IPS-20b (cell line): ENCODE data around the gene RHOT2.
"Not testable (repeated sequence)": the region's sequence is repeated elsewhere in the genome, so short reads cannot be mapped to it uniquely, and the experiment has no call there.

Source experiments
- H3K27ac ChIP-seq: one replicate; pipeline ENCODE4 v1.5.1; 2013; ENCODE audit warnings: low read length
- H3K27me3 ChIP-seq: 2 replicates; pipeline ENCODE4 v1.6.1; 2013; ENCODE audit warnings: mild to moderate bottlenecking, low read length, inconsistent platforms; ENCODE audit not compliant: insufficient read depth
- H3K36me3 ChIP-seq: 2 replicates; pipeline ENCODE4 v1.6.1; 2013; ENCODE audit warnings: low read depth, mild to moderate bottlenecking, inconsistent platforms, low read length, moderate library complexity; ENCODE audit not compliant: insufficient read depth
- H3K4me1 ChIP-seq: 2 replicates; pipeline ENCODE4 v1.6.1; 2013; ENCODE audit warnings: mild to moderate bottlenecking, control low read depth, inconsistent platforms, low read length, moderate library complexity; ENCODE audit not compliant: insufficient read depth
- H3K4me3 ChIP-seq: 2 replicates; pipeline ENCODE4 v1.5.1; 2013; ENCODE audit warnings: mild to moderate bottlenecking, low read length, inconsistent platforms
- H3K9ac ChIP-seq: 2 replicates; pipeline ENCODE4 v1.6.1; 2013; ENCODE audit warnings: low read depth, mild to moderate bottlenecking, inconsistent platforms, low read length, moderate library complexity
- H3K9me3 ChIP-seq: 2 replicates; pipeline ENCODE4 v1.6.1; 2013; ENCODE audit warnings: mild to moderate bottlenecking, low read depth, low read length, inconsistent platforms; ENCODE audit not compliant: insufficient read depth

Gene RHOT2

DNA sequence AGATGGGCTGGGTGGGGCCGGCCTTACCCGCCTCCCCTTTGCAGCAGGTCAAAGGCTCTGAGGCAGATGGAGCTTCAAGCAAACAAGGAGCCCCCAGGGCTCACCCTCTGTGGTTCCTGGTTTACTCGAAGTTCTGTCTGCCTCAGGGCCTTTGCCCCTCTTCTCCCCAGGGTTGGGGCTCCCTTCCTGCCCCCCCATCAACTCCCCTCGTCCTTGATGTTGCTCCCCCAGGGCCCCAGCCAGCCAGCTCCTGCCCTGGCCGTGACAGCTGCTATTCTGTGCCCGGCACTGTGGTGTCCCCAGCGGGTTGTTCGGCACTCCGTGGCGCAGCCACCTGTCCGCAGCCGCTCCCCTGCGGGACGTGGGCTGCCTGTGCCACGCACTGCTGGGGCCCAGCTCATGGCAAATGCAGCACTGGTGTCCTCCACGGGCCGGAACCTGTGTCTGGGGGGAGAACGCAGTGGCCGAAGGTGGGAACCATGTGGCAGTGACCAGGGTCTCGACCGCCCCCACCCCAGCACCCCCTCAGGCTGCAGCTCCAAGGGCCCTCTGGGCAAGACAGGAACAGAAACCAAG is 42.7 kb downstream of the RHOT2 start:
- no peak overlapping the region for H3K9ac ChIP-seq
- no peaks in the 10 kb centered on the region for H3K9me3 ChIP-seq
- peaks cover 71% of the 10 kb centered on the region for H3K27me3 ChIP-seq
- no peaks in the 10 kb centered on the region for H3K36me3 ChIP-seq
- H3K27ac ChIP-seq, result no peak overlapping the region
- no peak overlapping the region for H3K4me3 ChIP-seq
- H3K4me1 ChIP-seq, result no peaks in the 10 kb centered on the region

DNA sequence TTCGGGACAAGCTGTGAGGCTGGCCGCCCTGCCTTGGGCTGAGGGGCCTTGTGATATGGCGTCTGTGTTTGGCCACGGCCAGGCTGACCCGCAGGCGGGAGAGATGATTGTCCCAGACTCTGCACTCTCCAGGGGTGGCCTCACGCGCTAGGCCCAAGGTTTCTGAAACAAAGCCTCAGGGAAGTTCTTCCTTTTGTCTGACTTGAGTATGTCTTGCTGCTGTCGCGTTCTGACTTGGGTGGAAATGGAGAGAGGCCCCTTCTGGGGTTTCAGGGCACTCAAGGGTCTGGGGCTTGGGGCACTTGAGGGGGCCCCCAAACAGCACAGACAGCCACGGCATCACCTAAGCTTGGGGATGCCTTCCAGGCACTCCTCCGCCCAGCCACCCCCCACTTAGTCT is 43.2 kb downstream of the RHOT2 start:
- H3K27me3 ChIP-seq, result peaks cover 74% of the 10 kb centered on the region
- H3K27ac ChIP-seq, result no peak overlapping the region
- H3K9ac ChIP-seq, result no peak overlapping the region
- no peaks in the 10 kb centered on the region for H3K9me3 ChIP-seq
- H3K4me1 ChIP-seq, result peaks cover 2% of the 10 kb centered on the region; the same call in 1 of the 2 replicates
- no peak overlapping the region for H3K4me3 ChIP-seq
- H3K36me3 ChIP-seq, result no peaks in the 10 kb centered on the region

DNA sequence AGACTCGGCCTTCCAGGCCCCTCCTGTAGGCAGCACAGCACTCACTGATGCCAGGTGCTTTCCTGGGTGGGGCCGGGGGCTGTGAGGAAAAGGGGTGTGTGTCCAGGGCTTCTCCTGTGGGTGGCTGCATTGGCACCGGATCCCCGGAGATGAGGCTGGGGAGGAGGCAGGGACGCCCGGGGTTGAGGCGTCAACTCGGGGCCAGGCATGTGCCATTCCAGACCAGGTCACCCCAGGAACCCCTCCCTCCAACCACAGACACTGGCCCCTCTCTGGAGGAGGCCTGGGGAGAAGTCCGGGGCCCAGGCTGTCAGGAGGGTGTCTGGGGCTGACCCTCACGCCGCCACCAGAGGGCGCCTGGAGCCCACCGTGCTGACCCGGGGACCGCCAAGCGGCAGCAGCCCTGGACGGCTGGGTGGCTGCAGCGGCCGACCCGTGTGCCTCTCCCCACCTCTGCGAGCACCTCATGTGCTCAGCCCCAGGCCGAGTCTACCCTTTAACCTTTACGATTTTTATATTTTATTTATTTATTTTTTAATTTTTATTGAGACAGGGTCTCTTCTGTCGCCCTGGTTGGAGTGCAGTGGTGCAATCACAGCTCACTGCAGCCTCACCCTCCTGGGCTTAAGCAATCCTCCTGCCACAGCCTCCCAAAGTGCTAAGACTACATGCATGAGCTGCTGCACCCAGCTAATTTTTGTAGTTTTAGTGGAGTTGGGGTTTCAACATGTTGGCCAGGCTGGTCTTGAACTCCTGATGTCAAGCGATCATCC is 43.8 kb downstream of the RHOT2 start:
- Histone ChIP-seq H3K4me1 (peaks cover 3% of the 10 kb centered on the region; the same call in 1 of the 2 replicates), H3K27ac (no peak overlapping the region), H3K4me3 (no peak overlapping the region), H3K36me3 (no peaks in the 10 kb centered on the region), H3K27me3 (peaks cover 74% of the 10 kb centered on the region), H3K9ac (no peak overlapping the region), H3K9me3 (no peaks in the 10 kb centered on the region)

DNA sequence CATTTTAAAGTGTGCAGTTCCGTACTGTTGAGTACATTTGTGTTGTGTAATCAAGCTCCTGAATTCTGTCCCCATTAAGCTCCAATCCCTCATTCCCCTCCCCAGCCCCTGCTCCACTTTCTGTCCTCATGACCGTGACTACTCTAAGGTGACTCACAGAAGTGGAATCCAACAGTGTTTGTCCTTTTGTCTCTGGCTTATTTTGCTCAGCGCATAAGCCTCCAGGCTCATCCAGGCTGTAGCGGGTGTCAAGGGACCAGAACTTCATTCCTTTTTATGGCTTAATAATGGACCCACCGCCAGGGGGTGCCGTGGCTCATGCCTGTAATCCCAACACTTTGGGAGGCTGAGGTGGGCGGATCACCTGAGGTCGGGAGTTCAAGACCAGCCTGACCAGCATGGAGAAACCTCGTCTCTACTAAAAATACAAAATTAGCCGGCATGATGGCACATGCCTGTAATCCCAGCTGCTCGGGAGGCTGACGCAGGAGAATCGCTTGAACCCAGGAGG is 44.9 kb downstream of the RHOT2 start:
- H3K36me3 ChIP-seq, H3K27ac ChIP-seq: not testable (repeated sequence)
- peaks cover 73% of the 10 kb centered on the region for H3K27me3 ChIP-seq

DNA sequence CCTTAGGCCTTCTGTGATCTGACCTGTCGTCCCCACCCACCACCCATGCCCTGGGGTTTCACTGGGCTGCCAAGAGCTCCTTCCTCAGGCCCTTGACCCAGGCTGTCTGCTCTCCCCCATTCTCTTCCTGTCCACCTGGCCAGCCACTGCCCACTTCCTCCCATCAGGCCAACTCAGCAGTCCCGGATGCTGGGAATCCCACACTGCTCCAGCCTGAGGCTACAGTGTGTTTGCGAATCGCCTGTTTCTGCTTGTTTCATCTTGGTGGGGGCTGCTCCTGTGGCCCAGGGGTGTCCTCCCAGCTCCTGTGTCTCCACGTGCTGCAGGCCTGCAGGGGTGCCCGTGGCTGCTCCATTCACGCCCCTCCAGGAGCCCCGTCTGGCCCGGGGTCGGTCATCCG is 46.1 kb downstream of the RHOT2 start:
- Histone ChIP-seq H3K27ac (no peak overlapping the region), H3K9ac (no peak overlapping the region), H3K4me3 (no peak overlapping the region)

More for the DNA sequence above, 44.9 kb downstream of the RHOT2 start:
- not testable (repeated sequence) for H3K4me3 ChIP-seq, H3K9ac ChIP-seq, H3K4me1 ChIP-seq, H3K9me3 ChIP-seq

DNA sequence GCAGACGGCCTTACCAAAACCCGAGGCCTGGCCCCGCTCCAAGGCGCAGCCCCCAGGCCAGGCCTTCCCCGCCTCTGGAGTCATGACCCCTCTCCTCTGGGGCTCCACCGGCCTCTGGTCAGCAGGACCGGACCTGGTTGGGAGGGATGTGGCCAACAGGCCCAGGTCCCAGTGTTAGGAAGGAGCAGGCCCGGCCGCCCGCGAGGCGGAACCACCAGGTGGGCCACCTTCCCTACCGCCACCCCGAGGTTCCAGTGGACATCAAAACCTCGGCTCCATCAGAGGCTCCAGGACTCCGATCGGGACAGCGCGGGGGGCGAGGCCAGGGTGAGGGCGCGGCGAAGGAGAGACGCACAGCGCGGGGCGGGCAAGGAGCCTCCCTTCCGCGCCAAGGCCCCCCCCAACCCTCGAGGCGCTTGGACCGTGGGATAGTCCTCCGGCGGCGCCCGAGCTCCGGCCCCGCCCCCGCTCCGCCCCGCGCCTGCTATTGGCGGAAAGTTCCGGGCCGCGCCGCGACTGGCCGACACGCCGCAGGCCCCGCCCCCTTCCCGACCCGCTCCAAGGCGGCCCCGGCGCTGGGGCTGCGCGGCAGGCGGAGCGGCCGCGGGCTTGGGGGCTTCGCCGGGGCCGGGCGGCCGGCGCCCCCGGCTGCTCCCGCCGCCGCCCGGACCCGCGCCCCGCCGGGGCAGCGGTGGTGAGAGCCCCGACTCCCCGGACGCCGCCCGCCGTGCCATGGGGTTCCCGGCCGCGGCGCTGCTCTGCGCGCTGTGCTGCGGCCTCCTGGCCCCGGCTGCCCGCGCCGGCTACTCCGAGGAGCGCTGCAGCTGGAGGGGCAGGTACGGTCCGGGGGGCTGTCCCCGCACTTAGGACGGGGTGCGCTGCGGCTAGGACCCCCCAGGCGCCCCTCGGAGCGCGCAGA is 46.9 kb downstream of the RHOT2 start, which contains the start of gene METRN:
TSS of gene METRN (plus strand) at position 561 of the 919 bp plus-strand sequence. CDS start at position 733, 172 bp downstream.
- H3K4me1 ChIP-seq, result peaks cover 3% of the 10 kb centered on the region; the same call in 1 of the 2 replicates

More for the DNA sequence above, 46.1 kb downstream of the RHOT2 start:
- Histone ChIP-seq H3K36me3 (no peaks in the 10 kb centered on the region), H3K4me1 (peaks cover 3% of the 10 kb centered on the region; the same call in 1 of the 2 replicates), H3K27me3 (peaks cover 72% of the 10 kb centered on the region), H3K9me3 (no peaks in the 10 kb centered on the region)

DNA sequence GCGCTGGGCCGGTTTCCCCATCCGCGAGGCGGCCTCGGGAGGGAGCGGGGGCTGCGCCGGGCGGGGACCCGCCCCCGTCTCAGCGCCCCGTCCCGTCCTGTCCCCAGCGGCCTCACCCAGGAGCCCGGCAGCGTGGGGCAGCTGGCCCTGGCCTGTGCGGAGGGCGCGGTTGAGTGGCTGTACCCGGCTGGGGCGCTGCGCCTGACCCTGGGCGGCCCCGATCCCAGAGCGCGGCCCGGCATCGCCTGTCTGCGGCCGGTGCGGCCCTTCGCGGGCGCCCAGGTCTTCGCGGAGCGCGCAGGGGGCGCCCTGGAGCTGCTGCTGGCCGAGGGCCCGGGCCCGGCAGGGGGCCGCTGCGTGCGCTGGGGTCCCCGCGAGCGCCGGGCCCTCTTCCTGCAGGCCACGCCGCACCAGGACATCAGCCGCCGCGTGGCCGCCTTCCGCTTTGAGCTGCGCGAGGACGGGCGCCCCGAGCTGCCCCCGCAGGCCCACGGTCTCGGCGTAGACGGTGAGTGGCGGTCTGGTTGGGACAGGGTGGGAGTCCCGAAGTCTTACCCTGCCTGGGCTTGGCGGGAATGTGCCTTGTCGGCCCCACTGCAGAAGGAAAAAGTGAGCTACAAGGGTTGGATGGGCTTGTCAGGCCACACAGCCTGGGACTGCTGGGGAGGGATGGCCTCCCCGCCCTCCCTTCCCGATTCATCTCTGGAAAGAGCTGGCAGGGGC is 47.7 kb downstream of the RHOT2 start:
- Histone ChIP-seq H3K9ac (no peak overlapping the region), H3K9me3 (no peaks in the 10 kb centered on the region), H3K4me1 (peaks cover 3% of the 10 kb centered on the region; the same call in 1 of the 2 replicates), H3K4me3 (peak overlapping the region; percentile 56; the same call in 1 of the 2 replicates), H3K27me3 (peaks cover 63% of the 10 kb centered on the region), H3K27ac (no peak overlapping the region), H3K36me3 (no peaks in the 10 kb centered on the region)

More for the DNA sequence above, 46.9 kb downstream of the RHOT2 start, which contains the start of gene METRN:
- Histone ChIP-seq H3K36me3 (no peaks in the 10 kb centered on the region), H3K4me3 (peak within 1 kb of the TSS; percentile 56; the same call in 1 of the 2 replicates), H3K9ac (no peak within 1 kb of the TSS), H3K27me3 (peaks cover 71% of the 10 kb centered on the region), H3K27ac (no peak within 1 kb of the TSS), H3K9me3 (no peaks in the 10 kb centered on the region)

DNA sequence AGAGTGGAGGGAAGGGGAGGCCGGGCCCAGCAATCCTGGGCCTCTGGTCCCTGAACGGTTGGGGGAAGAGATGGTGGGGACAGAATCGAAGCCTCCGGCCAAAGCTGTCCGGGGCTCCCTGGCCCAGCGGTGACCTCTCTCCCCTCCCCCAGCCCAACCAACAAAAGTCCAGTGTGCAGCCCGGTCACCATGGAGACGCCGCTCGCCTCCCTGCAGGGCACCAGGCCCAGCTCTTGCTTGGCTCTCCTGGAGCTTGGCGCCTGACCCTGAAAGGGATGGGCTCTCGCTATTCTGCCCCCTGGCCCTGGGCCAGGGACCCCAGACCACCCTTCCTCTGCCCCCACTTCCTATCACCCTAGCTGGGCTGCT is 48.3 kb downstream of the RHOT2 start:
- Histone ChIP-seq H3K9me3 (no peaks in the 10 kb centered on the region), H3K4me1 (peaks cover 3% of the 10 kb centered on the region; the same call in 1 of the 2 replicates), H3K27ac (no peak overlapping the region), H3K9ac (no peak overlapping the region), H3K4me3 (peak overlapping the region; percentile 38; the same call in 1 of the 2 replicates), H3K27me3 (peaks cover 62% of the 10 kb centered on the region), H3K36me3 (no peaks in the 10 kb centered on the region)

DNA sequence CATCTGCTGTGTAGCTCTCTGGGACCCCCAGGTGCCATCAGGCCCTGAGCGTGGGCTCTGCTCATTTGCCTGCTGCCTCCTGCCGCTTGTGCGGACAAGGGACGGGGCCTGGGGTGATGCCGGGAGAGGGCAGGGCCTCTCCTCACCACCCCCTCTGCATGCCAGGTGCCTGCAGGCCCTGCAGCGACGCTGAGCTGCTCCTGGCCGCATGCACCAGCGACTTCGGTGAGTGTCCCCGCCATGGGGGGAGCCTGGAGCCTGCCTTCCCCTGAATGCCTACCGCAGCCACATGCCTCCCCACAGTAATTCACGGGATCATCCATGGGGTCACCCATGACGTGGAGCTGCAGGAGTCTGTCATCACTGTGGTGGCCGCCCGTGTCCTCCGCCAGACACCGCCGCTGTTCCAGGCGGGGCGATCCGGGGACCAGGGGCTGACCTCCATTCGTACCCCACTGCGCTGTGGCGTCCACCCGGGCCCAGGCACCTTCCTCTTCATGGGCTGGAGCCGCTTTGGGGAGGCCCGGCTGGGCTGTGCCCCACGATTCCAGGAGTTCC is 48.9 kb downstream of the RHOT2 start:
- no peaks in the 10 kb centered on the region for H3K9me3 ChIP-seq
- H3K9ac ChIP-seq, result no peak overlapping the region
- H3K27me3 ChIP-seq, result peaks cover 62% of the 10 kb centered on the region
- peaks cover 3% of the 10 kb centered on the region; the same call in 1 of the 2 replicates for H3K4me1 ChIP-seq
- no peaks in the 10 kb centered on the region for H3K36me3 ChIP-seq
- H3K4me3 ChIP-seq, result no peak overlapping the region; the same call in 1 of the 2 replicates
- no peak overlapping the region for H3K27ac ChIP-seq

DNA sequence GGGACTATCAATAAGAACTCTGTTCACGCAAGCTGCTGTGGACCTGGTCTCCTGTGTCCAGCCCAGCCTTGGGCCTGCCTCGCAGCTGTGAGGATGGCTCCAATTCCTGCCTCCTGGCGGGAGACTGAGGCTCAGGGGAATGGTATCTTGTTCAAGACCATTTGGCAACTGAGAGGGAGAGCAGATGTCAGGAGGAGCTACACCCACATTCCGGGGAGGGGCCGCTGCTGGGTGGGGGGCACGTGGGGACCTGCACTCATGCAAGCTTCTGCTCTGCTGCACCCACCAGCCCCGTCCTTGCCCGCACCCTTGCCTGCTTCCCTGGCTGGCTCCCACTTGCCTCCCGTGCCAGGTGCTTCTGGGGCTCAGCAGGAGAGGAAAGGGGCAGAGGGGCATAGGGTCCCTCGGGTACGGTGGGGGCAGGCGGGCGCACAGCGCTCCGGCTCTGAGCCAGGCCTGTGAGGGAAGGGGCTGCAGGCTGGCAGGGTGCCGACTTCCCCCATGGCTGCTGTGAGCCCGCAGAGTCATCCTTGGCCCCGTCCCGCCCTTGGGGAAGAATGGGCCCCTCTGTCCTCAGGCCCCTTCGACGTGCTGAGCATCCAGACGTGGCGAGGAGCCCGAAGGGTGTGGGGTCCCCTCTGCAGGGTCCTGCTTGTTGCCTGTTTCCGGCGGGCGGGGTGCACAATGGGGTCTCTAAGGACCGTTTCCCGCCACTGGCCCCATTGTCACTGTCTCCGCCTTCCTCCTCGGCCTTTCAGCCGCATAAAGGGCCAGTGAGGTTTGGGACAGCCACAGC is 49.7 kb downstream of the RHOT2 start:
- no peak overlapping the region for H3K4me3 ChIP-seq
- peaks cover 59% of the 10 kb centered on the region for H3K27me3 ChIP-seq
- H3K9ac ChIP-seq, result no peak overlapping the region
- no peaks in the 10 kb centered on the region for H3K36me3 ChIP-seq
- H3K27ac ChIP-seq, result no peak overlapping the region
- H3K4me1 ChIP-seq, result peaks cover 3% of the 10 kb centered on the region; the same call in 1 of the 2 replicates
- no peaks in the 10 kb centered on the region for H3K9me3 ChIP-seq
